VCaP (cell line): ENCODE results near the gene PDE2A.

Experiments
- H3K27ac ChIP-seq: fragments of 450-650 bp; 2 replicates; pipeline ENCODE4 v1.5.1; 2017
- TF ChIP-seq, protein P1 (sequence below): fragments of 450-650 bp; conservative IDR thresholded peaks from 2 replicates; pipeline ENCODE4 v1.5.1; 2017; ENCODE audit warnings: mild to moderate bottlenecking, moderate library complexity

PDE2A gene

DNA sequence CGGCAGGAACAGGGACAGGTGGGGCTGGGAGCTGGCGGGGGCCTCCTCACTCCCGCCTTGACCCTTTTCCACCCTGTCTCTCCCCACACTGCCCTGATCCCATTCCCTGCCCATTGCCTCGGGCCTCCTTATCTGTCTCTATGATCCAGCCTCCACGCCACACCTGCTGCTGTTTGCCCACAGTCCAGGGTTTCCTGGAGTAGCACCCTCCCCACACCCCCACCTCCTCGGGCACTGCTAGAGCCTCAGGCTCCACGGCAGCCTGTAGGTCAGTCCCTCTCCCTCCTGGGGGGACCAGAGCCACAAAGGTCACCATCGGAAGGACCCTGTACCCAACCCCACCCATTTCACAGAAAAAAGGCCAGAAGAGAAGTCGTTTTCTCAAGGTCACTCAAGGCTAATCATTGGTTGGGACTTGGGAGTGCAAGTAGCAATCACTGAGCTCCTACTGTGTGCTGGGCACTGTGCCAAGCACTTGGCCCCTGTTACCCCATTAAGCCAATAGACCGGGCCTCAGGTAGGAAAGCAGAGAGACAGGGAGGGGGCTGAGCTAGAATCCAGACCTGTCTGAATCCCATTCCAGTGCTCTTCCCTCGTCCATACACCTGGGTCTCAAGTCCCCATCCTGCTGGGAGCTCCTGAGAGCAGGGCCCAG, 71.8 kb downstream of the PDE2A start:
- H3K27ac ChIP-seq = no peak overlapping the region
- TF ChIP-seq, protein P1, sequence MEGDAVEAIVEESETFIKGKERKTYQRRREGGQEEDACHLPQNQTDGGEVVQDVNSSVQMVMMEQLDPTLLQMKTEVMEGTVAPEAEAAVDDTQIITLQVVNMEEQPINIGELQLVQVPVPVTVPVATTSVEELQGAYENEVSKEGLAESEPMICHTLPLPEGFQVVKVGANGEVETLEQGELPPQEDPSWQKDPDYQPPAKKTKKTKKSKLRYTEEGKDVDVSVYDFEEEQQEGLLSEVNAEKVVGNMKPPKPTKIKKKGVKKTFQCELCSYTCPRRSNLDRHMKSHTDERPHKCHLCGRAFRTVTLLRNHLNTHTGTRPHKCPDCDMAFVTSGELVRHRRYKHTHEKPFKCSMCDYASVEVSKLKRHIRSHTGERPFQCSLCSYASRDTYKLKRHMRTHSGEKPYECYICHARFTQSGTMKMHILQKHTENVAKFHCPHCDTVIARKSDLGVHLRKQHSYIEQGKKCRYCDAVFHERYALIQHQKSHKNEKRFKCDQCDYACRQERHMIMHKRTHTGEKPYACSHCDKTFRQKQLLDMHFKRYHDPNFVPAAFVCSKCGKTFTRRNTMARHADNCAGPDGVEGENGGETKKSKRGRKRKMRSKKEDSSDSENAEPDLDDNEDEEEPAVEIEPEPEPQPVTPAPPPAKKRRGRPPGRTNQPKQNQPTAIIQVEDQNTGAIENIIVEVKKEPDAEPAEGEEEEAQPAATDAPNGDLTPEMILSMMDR = no peak

DNA sequence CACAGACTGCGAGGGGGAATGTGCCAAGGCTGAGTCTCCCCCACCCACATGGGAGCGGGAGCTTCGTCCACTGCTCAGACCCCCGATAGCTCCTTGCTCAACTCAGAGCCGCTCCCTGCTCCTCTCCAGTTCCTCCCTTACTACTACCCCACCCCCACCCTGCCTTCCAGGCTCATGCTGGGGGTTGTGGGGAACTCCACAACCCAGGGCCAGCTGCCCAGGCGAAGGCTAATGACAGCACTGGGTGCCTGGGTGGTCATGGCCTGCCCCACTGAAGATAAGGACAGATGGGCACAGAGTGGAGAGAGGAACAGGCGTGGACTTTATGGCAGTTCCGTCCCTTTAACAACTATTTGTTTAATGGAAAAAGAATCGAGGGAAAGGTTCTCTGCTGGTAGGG, 73.7 kb downstream of the PDE2A start:
- TF ChIP-seq, protein P1 = no peak
- H3K27ac ChIP-seq = no peak overlapping the region

DNA sequence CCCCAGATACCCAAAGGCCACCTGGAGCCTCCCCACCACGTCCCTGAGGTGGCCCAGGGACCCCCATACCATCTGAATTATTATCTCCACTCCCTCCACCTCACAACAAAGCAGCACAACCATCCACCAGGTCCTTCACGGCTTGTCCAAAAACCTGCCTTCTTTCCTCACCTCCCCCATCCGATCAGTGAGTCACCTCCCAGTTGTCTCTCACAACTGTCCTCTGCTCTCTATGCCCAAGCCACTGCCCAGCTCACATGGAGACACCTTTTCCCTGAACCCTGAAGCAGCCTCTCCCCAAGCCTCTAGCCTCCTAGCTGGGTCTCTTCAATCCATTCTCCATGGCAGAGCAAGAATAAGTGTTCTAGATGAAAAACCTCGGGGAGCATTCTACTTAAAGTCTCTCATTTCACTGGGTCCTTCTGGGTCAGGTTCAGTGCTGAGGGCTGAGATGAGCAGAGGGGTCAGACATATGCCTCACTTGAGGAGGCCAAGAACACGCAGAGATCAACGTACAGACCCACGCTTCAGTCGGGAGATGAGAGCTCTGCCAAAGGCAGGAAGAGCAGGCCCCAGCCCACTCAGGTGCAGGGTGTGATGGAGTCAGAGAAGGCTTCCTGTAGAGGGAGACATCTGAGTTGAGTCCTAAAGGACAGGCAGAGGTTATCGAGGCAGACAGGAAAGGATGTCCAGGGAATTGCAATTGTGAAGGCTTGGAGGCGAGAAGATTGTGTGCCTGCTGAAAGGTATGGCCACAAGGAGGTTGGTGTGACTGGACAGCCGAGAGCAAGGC, 74.7 kb downstream of the PDE2A start:
- TF ChIP-seq, protein P1 = no peak
- no peak overlapping the region for H3K27ac ChIP-seq

DNA sequence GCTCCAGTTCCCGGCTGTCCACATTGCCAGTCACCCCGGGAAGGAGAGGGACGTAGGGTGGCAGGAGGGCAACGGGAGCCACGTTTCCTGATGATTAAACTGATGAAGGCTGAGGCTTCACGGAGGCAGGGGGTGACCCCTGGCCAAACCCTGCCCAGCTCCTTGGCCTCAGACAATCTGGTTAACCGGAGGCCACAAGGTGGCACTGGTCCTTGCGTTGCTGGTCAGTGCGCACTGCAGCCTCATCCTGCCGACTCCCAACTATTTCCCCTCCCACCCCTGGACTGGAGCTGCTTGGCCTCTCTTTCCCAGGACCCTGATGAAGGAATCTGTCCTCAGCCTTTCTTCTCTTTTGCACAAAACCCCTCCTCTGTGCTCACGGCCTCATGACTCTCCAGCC, 75.3 kb downstream of the PDE2A start:
- H3K27ac ChIP-seq = no peak overlapping the region
- TF ChIP-seq, protein P1 = peak; percentile 80

DNA sequence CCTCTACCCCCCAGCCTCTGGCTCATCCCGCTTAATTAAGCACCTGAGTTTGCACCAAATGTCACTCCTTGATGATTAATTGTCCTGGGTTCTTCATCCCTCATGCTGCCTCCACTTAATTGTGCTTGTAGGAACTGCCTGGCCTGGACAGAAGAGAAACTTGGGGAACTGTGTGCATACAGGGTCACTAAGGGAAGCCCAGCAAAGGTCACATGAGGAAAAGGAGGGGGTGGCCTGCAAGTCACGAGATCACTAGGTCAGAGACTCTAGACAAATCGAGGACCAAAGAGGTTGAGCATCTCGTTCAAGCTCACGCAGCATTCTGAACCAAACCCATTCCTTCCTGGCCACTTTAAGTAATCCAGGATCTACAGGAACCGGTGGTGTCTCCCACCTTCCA, 75.8 kb downstream of the PDE2A start:
- H3K27ac ChIP-seq = no peak overlapping the region
- TF ChIP-seq, protein P1 = no peak

DNA sequence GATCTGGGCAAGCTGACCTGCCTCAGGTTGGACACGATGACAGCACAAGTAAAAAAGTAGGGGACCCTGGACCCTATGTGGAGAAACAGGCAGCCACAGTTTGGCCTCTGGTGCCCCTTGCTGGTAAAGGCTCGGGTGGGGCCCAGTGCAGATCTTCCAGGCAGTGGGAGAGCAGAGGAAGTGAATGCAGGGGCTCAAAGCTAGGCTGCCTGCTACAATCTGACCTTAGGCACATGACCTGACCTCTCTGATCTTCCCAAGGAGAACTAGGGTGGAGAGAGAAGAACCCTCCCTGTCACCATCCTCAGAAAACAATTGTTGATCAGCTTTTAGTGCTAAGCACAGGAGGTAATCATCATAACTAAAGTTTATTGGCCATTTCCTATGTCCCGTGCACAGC, 76.5 kb downstream of the PDE2A start:
- TF ChIP-seq, protein P1 = no peak
- no peak overlapping the region for H3K27ac ChIP-seq

DNA sequence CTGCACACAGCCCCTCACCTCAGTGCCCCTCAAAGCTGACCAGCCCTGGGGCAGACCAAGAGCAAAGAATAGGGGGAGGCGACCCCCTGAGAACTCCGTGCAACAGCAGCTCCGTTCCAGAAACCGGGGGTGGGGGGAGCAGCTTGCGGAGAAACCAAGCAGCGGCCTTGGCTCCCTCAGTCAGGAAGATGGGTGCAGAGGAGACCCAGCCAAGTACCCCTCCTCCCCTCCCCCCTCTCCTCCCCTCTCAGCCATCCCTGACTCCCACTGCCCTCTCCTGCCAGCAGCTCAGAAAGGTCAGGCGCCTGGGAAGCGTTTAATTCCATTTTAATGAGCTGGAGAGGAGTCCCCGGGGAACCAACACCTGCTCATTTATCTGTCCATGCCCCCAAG, 78.9 kb downstream of the PDE2A start:
- TF ChIP-seq, protein P1 = no peak
- H3K27ac ChIP-seq = no peak overlapping the region
